NB4 (cell line): ENCODE data around the gene CLTCL1.

Experiments
- DNase-seq: peaks from one replicate; pipeline ENCODE4 v3.0.0; 2010; ENCODE audit warnings: low read depth
- H3K4me3 ChIP-seq: one replicate; pipeline ENCODE4 v1.5.1; 2011; ENCODE audit warnings: mild to moderate bottlenecking, low read depth, low read length, moderate library complexity
- MYC ChIP-seq: IDR thresholded peaks from 2 replicates; pipeline ENCODE4 v1.6.1; 2011; ENCODE audit warnings: low read depth, low read length
- POLR2A ChIP-seq: IDR thresholded peaks from 2 replicates; pipeline ENCODE4 v1.6.1; 2011; ENCODE audit warnings: mild to moderate bottlenecking; ENCODE audit not compliant: insufficient read length; ENCODE audit errors: extremely low read depth
- TF ChIP-seq, protein P1 (sequence below): IDR thresholded peaks from 2 replicates; pipeline ENCODE4 v1.6.1; 2011; ENCODE audit warnings: low read depth, low read length
- TF ChIP-seq, protein P2 (sequence below): IDR thresholded peaks from one replicate; pipeline ENCODE4 v1.5.1; 2012; ENCODE audit warnings: low read depth, low read length

CLTCL1 gene

DNA sequence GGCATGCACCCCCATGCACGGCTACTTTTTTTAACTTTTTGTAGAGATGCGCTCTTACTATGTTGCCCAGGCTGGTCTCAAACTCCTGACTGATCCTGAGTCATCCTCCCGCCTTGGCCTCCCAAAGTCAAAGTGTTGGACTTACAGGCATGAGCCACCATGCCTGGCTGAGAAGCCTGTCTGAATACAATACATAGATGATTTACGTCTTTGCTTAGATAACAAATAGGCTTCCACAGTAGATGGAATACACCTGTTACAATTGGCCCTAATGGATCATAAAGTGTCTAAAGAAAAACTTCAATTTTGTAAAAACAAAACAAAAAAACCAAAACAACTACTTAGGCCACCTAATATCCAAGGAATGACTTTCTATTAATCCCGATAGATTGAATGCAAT is 13.0 kb upstream of the CLTCL1 start:
- H3K4me3 ChIP-seq: no peak overlapping the region
- no peak for DNase-seq
- TF ChIP-seq MYC (no peak), POLR2A (no peak)
- TF ChIP-seq, protein P1, sequence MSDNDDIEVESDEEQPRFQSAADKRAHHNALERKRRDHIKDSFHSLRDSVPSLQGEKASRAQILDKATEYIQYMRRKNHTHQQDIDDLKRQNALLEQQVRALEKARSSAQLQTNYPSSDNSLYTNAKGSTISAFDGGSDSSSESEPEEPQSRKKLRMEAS: no peak
- TF ChIP-seq, protein P2, sequence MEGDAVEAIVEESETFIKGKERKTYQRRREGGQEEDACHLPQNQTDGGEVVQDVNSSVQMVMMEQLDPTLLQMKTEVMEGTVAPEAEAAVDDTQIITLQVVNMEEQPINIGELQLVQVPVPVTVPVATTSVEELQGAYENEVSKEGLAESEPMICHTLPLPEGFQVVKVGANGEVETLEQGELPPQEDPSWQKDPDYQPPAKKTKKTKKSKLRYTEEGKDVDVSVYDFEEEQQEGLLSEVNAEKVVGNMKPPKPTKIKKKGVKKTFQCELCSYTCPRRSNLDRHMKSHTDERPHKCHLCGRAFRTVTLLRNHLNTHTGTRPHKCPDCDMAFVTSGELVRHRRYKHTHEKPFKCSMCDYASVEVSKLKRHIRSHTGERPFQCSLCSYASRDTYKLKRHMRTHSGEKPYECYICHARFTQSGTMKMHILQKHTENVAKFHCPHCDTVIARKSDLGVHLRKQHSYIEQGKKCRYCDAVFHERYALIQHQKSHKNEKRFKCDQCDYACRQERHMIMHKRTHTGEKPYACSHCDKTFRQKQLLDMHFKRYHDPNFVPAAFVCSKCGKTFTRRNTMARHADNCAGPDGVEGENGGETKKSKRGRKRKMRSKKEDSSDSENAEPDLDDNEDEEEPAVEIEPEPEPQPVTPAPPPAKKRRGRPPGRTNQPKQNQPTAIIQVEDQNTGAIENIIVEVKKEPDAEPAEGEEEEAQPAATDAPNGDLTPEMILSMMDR: no peak

DNA sequence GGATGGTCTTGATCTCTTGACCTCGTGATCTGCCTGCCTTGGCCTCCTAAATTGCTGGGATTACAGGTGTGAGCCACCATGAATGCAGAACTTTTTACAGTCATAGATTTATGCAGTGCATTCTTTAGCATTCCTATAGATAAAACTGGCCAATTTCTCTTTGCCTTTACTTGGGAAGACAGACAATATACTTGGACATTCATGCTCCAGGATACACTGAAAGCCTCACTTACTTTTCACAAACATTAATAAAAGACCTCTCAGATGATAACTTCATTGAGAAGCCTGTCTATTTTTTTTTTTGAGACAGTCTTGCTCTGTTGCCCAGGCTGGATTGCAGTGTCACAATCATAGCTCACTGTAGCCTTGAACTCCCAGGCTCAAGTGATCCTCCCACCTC is 12.3 kb upstream of the CLTCL1 start:
- DNase-seq: no peak
- H3K4me3 ChIP-seq: no peak overlapping the region
- TF ChIP-seq, protein P2: no peak
- TF ChIP-seq, protein P1: no peak
- no peak for TF ChIP-seq MYC

DNA sequence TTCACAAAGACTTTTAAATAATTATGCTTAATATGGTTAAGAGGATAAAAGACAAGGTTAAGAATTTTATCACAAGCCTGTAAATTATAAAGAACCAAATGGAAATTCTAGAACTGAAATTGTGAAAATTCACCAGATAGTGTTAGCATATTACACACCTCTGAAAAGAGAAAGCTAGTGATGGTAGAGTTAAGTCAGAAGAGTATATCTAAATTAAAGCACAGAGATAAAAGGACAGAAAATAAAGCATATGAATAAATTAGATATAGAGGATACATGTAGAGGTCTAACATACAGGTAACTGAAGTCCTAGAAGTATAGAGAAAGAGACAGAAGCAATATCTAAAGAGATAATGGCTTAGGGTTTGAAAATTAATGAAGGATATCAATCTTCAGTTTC is 4.2 kb upstream of the CLTCL1 start:
- TF ChIP-seq MYC: no peak
- TF ChIP-seq, protein P2: no peak
- TF ChIP-seq, protein P1: no peak
- TF ChIP-seq POLR2A: no peak
- no peak for DNase-seq

DNA sequence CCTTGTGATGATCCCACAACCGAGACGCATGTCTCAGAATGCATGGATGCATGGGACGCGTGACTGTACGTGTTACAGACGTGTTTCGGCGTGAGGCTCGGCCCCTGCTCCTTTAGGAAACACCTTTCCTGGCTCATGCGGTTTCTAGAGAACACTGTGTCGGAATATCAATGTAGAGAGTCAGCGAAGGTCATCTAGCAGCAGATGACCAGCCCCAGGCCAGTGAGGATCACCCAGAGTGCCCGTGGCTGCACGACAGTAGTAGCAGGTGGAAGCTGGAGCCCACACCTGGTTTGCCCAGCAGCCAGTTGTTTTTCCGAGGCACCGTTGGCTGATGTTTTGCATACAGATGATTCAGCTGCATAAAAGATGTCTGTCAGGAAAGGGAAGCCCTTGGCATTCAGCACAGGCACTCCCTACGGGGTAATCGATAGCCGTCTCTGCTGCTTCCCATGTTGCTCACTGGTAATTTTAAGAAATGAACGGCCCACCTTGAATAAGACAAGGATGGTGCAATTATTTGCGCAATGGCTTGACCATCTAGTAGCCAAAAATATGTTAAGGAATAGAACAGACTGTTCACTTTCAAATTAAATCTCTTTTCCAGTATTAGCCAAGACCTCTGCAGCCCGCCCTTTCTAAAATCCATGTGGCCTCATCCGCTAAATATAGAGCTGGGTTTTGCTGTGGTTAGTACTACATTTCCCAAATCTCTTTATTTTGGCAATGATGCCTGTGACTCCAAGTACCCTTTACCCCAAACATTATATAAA is 1.1 kb upstream of the CLTCL1 start:
- TF ChIP-seq POLR2A (no peak), MYC (no peak)
- TF ChIP-seq, protein P2: no peak
- TF ChIP-seq, protein P1: no peak
- peak; percentile 28 for DNase-seq
- H3K4me3 ChIP-seq: peak overlapping the region; percentile 71

More for the DNA sequence above, 4.2 kb upstream of the CLTCL1 start:
- no peak overlapping the region for H3K4me3 ChIP-seq

DNA sequence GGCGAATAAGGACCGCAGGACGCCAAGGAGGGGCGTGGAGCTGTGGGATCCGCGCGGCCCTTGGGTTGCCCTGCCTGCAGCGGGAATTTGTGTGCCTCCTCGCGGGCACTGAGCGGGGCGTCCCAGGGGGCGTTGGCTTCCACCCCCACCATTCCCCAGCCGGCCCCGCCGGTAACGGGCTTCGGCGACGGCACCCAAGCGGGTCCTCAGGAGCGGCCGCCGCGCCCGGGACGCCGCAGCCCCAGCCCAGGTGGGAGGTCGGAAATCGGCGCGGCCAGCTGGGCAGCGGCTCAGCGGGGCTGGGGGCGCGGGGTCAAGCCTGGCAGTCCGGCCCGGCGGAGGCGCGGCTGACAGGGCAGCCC is 320 bp downstream of the CLTCL1 start:
- DNase-seq: peak; percentile 62
- peak overlapping the region; percentile 70 for H3K4me3 ChIP-seq
- TF ChIP-seq, protein P2: no peak
- no peak for TF ChIP-seq MYC
- TF ChIP-seq, protein P1: no peak
- TF ChIP-seq POLR2A: no peak
